Astrocyte (in vitro differentiated cells and primary cell): Measurements from ENCODE around the gene RTRAF. TPM values are rescaled to one million over a fixed set of nuclear protein-coding genes. Genes with fewer than 3 reads are reported as not detected.

Experiments used
- DNase-seq: peaks from one replicate; pipeline ENCODE4 v3.0.0-alpha.2; 2010; ENCODE audit warnings: low read depth
- FAIRE-seq: peaks from 2 replicates; lab custom pipeline; 2011; peaks lifted over from hg19 to GRCh38; lab: Jason Lieb, UNC
- H2AFZ ChIP-seq: 2 replicates; pipeline ENCODE4 v1.6.0; 2012; ENCODE audit warnings: low read depth, low read length, inconsistent platforms
- H3K27ac ChIP-seq: 2 replicates; pipeline ENCODE4 v1.5.1; 2011; ENCODE audit warnings: low read depth, low read length, inconsistent platforms
- H3K27me3 ChIP-seq: 2 replicates; pipeline ENCODE4 v1.6.0; 2011; ENCODE audit warnings: low read length, inconsistent platforms; ENCODE audit not compliant: insufficient read depth
- H3K36me3 ChIP-seq: 2 replicates; pipeline ENCODE4 v1.5.1; 2011; ENCODE audit warnings: low read length, inconsistent platforms; ENCODE audit not compliant: insufficient read depth
- H3K4me1 ChIP-seq: 2 replicates; pipeline ENCODE4 v1.5.1; 2011; ENCODE audit warnings: low read length, inconsistent platforms; ENCODE audit not compliant: insufficient read depth
- H3K4me2 ChIP-seq: 2 replicates; pipeline ENCODE4 v1.6.0; 2012; ENCODE audit warnings: low read length, inconsistent platforms
- H3K4me3 ChIP-seq: 2 replicates; pipeline ENCODE4 v1.5.1; 2011; ENCODE audit warnings: low read depth, mild to moderate bottlenecking, low read length, inconsistent platforms; ENCODE audit not compliant: insufficient read depth
- H3K79me2 ChIP-seq: 2 replicates; pipeline ENCODE4 v1.6.0; 2012; ENCODE audit warnings: mild to moderate bottlenecking, low read length, inconsistent platforms; ENCODE audit not compliant: insufficient read depth
- H3K9ac ChIP-seq: 2 replicates; pipeline ENCODE4 v1.6.0; 2012; ENCODE audit warnings: mild to moderate bottlenecking, low read length, inconsistent platforms
- H3K9me3 ChIP-seq: 2 replicates; pipeline ENCODE4 v1.5.1; 2012; ENCODE audit warnings: low read depth, mild to moderate bottlenecking, low read length, inconsistent platforms; ENCODE audit not compliant: insufficient read depth
- H4K20me1 ChIP-seq: 2 replicates; pipeline ENCODE4 v1.6.0; 2012; ENCODE audit warnings: low read length, inconsistent platforms; ENCODE audit not compliant: insufficient read depth
- H3K27ac Mint-ChIP-seq: one replicate; pipeline ENCODE4 v1.8.0; 2021; ENCODE audit warnings: mild to moderate bottlenecking, mixed read lengths; ENCODE audit not compliant: unreplicated experiment
- H3K27me3 Mint-ChIP-seq: one replicate; pipeline ENCODE4 v1.8.0; 2021; ENCODE audit warnings: low read depth, mixed read lengths; ENCODE audit not compliant: unreplicated experiment
- H3K36me3 Mint-ChIP-seq: one replicate; pipeline ENCODE4 v1.8.0; 2021; ENCODE audit warnings: low read depth, mixed read lengths; ENCODE audit not compliant: unreplicated experiment
- H3K4me1 Mint-ChIP-seq: one replicate; pipeline ENCODE4 v1.8.0; 2021; ENCODE audit warnings: low read depth, mixed read lengths; ENCODE audit not compliant: unreplicated experiment
- H3K4me3 Mint-ChIP-seq: one replicate; pipeline ENCODE4 v1.8.0; 2021; ENCODE audit warnings: mild to moderate bottlenecking, moderate library complexity, mixed read lengths; ENCODE audit not compliant: unreplicated experiment
- H3K9me3 Mint-ChIP-seq: one replicate; pipeline ENCODE4 v1.8.0; 2021; ENCODE audit warnings: mild to moderate bottlenecking, mixed read lengths; ENCODE audit not compliant: unreplicated experiment
- EZH2 ChIP-seq: IDR thresholded peaks from 2 replicates; pipeline ENCODE4 v1.6.1; 2012; ENCODE audit warnings: mild to moderate bottlenecking, low read length, inconsistent platforms; ENCODE audit not compliant: insufficient read depth
- total RNA-seq: library from RNA; stranded (reverse); gene quantifications from 2 replicates; pipeline ENCODE4 v1.2.1, GENCODE V29; 2021
- TF ChIP-seq, protein P1 (sequence below): IDR thresholded peaks from 2 replicates; pipeline ENCODE4 v1.5.1; 2011; ENCODE audit warnings: low read depth, mild to moderate bottlenecking, inconsistent platforms, low read length, moderate library complexity; ENCODE audit not compliant: insufficient read depth

RTRAF gene
- total RNA-seq, 1 donor from 2014 or later, result 224 TPM

- no peak overlapping the region for H3K27ac Mint-ChIP-seq
These were observed 65.3 kb downstream of the RTRAF start for GRCh38 chr14:52054678-52055077.

GRCh38 chr14:52055167-52055566 is 65.8 kb downstream of the RTRAF start:
- TF ChIP-seq, protein P1, sequence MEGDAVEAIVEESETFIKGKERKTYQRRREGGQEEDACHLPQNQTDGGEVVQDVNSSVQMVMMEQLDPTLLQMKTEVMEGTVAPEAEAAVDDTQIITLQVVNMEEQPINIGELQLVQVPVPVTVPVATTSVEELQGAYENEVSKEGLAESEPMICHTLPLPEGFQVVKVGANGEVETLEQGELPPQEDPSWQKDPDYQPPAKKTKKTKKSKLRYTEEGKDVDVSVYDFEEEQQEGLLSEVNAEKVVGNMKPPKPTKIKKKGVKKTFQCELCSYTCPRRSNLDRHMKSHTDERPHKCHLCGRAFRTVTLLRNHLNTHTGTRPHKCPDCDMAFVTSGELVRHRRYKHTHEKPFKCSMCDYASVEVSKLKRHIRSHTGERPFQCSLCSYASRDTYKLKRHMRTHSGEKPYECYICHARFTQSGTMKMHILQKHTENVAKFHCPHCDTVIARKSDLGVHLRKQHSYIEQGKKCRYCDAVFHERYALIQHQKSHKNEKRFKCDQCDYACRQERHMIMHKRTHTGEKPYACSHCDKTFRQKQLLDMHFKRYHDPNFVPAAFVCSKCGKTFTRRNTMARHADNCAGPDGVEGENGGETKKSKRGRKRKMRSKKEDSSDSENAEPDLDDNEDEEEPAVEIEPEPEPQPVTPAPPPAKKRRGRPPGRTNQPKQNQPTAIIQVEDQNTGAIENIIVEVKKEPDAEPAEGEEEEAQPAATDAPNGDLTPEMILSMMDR, result no peak
- no peak for TF ChIP-seq EZH2
- Histone ChIP-seq H3K79me2 (peaks cover 36% of the 10 kb centered on the region), H4K20me1 (no peaks in the 10 kb centered on the region), H3K9ac (no peak overlapping the region), H3K27ac (peak overlapping the region; percentile 38), H3K4me3 (no peak overlapping the region), H3K4me2 (peak overlapping the region; percentile 27), H2AFZ (no peak overlapping the region), H3K4me1 (peaks cover 38% of the 10 kb centered on the region), H3K36me3 (peaks cover 18% of the 10 kb centered on the region), H3K27me3 (no peaks in the 10 kb centered on the region), H3K9me3 (no peaks in the 10 kb centered on the region)
- Mint-ChIP-seq H3K27me3 (peaks cover 3% of the 10 kb centered on the region), H3K4me3 (no peak overlapping the region), H3K27ac (no peak overlapping the region), H3K4me1 (peaks cover 22% of the 10 kb centered on the region), H3K9me3 (no peaks in the 10 kb centered on the region), H3K36me3 (peaks cover 3% of the 10 kb centered on the region)
- FAIRE-seq (peak; percentile 50), DNase-seq (peak; percentile 33)

More at GRCh38 chr14:52054678-52055077, 65.3 kb downstream of the RTRAF start:
- no peaks in the 10 kb centered on the region for H3K9me3 ChIP-seq
- H3K36me3 ChIP-seq, result peaks cover 18% of the 10 kb centered on the region
- DNase-seq (no peak), FAIRE-seq (peak; percentile 45)
- Mint-ChIP-seq H3K27me3 (peaks cover 3% of the 10 kb centered on the region), H3K4me1 (peaks cover 22% of the 10 kb centered on the region), H3K36me3 (peaks cover 3% of the 10 kb centered on the region), H3K4me3 (no peak overlapping the region), H3K9me3 (no peaks in the 10 kb centered on the region)
- no peaks in the 10 kb centered on the region for H4K20me1 ChIP-seq
- H3K27ac ChIP-seq, result no peak overlapping the region
- peaks cover 40% of the 10 kb centered on the region for H3K79me2 ChIP-seq
- TF ChIP-seq EZH2, result no peak
- TF ChIP-seq, protein P1, result no peak
- H3K4me3 ChIP-seq, result no peak overlapping the region
- H3K4me2 ChIP-seq, result peak overlapping the region; percentile 27
- peaks cover 38% of the 10 kb centered on the region for H3K4me1 ChIP-seq
- H3K27me3 ChIP-seq, result no peaks in the 10 kb centered on the region
- no peak overlapping the region for H3K9ac ChIP-seq
- no peak overlapping the region for H2AFZ ChIP-seq

GRCh38 chr14:52058341-52058740 is 69.0 kb downstream of the RTRAF start:
- Histone ChIP-seq H3K4me1 (peaks cover 17% of the 10 kb centered on the region), H3K79me2 (peaks cover 11% of the 10 kb centered on the region), H3K4me2 (no peak overlapping the region), H3K9ac (no peak overlapping the region), H3K36me3 (peaks cover 14% of the 10 kb centered on the region), H4K20me1 (peaks cover 4% of the 10 kb centered on the region), H2AFZ (no peak overlapping the region), H3K4me3 (no peak overlapping the region), H3K27me3 (no peaks in the 10 kb centered on the region), H3K27ac (no peak overlapping the region), H3K9me3 (no peaks in the 10 kb centered on the region)
- DNase-seq (no peak), FAIRE-seq (peak; percentile 39)
- H3K4me1 Mint-ChIP-seq, result peaks cover 11% of the 10 kb centered on the region
- H3K27me3 Mint-ChIP-seq, result peaks cover 12% of the 10 kb centered on the region
- no peak overlapping the region for H3K4me3 Mint-ChIP-seq
- no peak overlapping the region for H3K27ac Mint-ChIP-seq
- TF ChIP-seq EZH2, result no peak
- TF ChIP-seq, protein P1, result no peak
- H3K36me3 Mint-ChIP-seq, result no peaks in the 10 kb centered on the region
- H3K9me3 Mint-ChIP-seq, result no peaks in the 10 kb centered on the region
